ENCODE data around the gene CRTAC1. TPM values are rescaled to one million over a fixed set of nuclear protein-coding genes. Genes with fewer than 3 reads are reported as not detected.

CRTAC1 gene
- total and polyA plus RNA-seq, 9 of the 15 experiments (the other 6 are each of a cell fraction or from before 2014, with no cell fraction given): not detected

DNA sequence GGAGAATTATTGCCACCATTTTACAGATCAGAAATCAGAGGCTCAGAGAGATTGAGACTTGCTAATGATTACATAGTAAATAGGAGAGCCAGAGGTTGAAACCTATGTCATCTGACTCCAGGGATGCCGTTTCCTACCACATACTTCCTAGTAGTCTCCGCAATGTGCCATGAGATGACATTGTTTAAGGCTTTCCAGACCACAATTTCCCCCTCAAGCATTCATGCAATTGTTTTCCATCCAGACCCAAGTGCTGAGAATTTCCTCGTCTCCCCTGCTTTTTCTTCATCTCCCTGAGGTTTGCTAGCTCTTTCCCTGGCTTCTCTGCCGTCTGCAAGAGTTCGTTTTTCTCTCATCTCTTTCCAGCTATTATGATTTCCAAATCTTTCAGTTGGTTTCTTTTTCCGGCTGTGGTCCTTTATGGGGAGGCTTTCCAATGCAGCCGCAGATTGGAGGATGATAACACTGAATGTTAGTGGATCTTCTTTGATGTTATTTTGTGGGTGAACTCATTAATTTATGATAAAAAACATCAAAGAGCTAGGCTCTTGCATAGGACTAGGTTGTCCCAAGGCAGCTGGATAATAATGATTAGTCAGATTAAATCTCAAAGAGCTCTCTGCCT, 187.7 kb downstream of the CRTAC1 start:
- H3K4me3 ChIP-seq: no peak overlapping the region
- WGBS (ENCODE audit: insufficient coverage, low coverage, missing lambda C conversion rate): 5% methylated on average over 5 of the region's 7 CpGs
- no peak overlapping the region for H3K27ac ChIP-seq (ENCODE audit: extremely low read depth, low read depth, low read length)
- H3K36me3 ChIP-seq (ENCODE audit: control insufficient read depth, insufficient read depth, low read length): no peaks in the 10 kb centered on the region
- no peaks in the 10 kb centered on the region for H3K79me2 ChIP-seq (ENCODE audit: control insufficient read depth, insufficient read depth, low read length)
- H3K27me3 ChIP-seq (ENCODE audit: control insufficient read depth in 2 of 2, insufficient read depth in 2 of 2, low read length in 2 of 2): no peaks in the 10 kb centered on the region; a peak in 1 of 5 replicates
- TF ChIP-seq, protein P1, sequence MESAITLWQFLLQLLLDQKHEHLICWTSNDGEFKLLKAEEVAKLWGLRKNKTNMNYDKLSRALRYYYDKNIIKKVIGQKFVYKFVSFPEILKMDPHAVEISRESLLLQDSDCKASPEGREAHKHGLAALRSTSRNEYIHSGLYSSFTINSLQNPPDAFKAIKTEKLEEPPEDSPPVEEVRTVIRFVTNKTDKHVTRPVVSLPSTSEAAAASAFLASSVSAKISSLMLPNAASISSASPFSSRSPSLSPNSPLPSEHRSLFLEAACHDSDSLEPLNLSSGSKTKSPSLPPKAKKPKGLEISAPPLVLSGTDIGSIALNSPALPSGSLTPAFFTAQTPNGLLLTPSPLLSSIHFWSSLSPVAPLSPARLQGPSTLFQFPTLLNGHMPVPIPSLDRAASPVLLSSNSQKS (CRISPR knock-in tag; IDR thresholded peaks at IDR 0.05): no peak
- TF ChIP-seq, protein P2, sequence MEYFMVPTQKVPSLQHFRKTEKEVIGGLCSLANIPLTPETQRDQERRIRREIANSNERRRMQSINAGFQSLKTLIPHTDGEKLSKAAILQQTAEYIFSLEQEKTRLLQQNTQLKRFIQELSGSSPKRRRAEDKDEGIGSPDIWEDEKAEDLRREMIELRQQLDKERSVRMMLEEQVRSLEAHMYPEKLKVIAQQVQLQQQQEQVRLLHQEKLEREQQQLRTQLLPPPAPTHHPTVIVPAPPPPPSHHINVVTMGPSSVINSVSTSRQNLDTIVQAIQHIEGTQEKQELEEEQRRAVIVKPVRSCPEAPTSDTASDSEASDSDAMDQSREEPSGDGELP (CRISPR knock-in tag; IDR thresholded peaks at IDR 0.05; ENCODE audit: borderline replicate concordance): no peak
- TF ChIP-seq FOXJ3 (CRISPR knock-in tag; IDR thresholded peaks at IDR 0.05): no peak
- TF ChIP-seq KLF1 (tag; IDR thresholded peaks at IDR 0.05): no peak
- no peak for TF ChIP-seq HNRNPL (IDR thresholded peaks at IDR 0.05; ENCODE audit: low read depth, low read length)
- TF ChIP-seq, protein P3, sequence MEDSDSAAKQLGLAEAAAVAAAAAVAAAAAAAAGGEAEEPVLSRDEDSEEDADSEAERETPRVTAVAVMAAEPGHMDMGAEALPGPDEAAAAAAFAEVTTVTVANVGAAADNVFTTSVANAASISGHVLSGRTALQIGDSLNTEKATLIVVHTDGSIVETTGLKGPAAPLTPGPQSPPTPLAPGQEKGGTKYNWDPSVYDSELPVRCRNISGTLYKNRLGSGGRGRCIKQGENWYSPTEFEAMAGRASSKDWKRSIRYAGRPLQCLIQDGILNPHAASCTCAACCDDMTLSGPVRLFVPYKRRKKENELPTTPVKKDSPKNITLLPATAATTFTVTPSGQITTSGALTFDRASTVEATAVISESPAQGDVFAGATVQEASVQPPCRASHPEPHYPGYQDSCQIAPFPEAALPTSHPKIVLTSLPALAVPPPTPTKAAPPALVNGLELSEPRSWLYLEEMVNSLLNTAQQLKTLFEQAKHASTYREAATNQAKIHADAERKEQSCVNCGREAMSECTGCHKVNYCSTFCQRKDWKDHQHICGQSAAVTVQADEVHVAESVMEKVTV (CRISPR knock-in tag; IDR thresholded peaks at IDR 0.05): no peak
- TF ChIP-seq ZNF780A (CRISPR knock-in tag; IDR thresholded peaks at IDR 0.05): no peak
- in situ Hi-C loops (cut with MboI) (no loop called here), intact Hi-C loops (cut with micrococcal nuclease) (no loop called here)
- CTCF ChIA-PET (ENCODE audit: low intra/inter-chr PET ratio): no interaction called here
- DNase-seq (ENCODE audit: extremely low read depth in 1 of 4, low spot score in 3 of 4) (no peak), ATAC-seq (no peak), FAIRE-seq (no peak)
- BruUV-seq (replicated peaks): no TSS peak
- no peaks in the 10 kb centered on the region for H3K9me1 ChIP-seq (ENCODE audit: control insufficient read depth, insufficient read depth, low read length)
- H3K4me2 ChIP-seq (ENCODE audit: insufficient read depth, low read length): no peak overlapping the region
- H3K4me1 ChIP-seq (replicated peaks in 1 of 2; ENCODE audit: control insufficient read depth in 2 of 2, insufficient read depth in 2 of 2, low read length in 2 of 2): peaks cover 7 to 22% of the 10 kb centered on the region in 2 experiments; a peak in 4 of 5 replicates
- H3K9ac ChIP-seq (ENCODE audit: insufficient read depth in 1 of 2, low read depth in 2 of 2, low read length in 2 of 2): no peak overlapping the region
- H2AFZ ChIP-seq (ENCODE audit: low read depth, low read length): no peak overlapping the region
- no peaks in the 10 kb centered on the region for H4K20me1 ChIP-seq (replicated peaks; ENCODE audit: control insufficient read depth, insufficient read depth, low read length)
- no peaks in the 10 kb centered on the region for H3K9me3 ChIP-seq (replicated peaks; ENCODE audit: control insufficient read depth, insufficient read depth, low read depth, low read length)
- POLR2A ChIA-PET: interaction anchor here (0.5 to 0.7 kb wide), 3 partner anchors 18 to 381 kb away, joined by 3 to 4 read pairs (median 3); no protein-coding TSS in a partner anchor
